Neutrophil (primary cell): ENCODE measurements around the gene CST5.
"Not testable (repeated sequence)": the region's sequence is repeated elsewhere in the genome, so short reads cannot be mapped to it uniquely, and the experiment has no call there.

Experiments used
- H3K27ac ChIP-seq: fragments of 200-600 bp; sonication (generic); 2 replicates; pipeline ENCODE4 v1.5.1; 2016; ENCODE audit warnings: mild to moderate bottlenecking, moderate library complexity
- H3K27me3 ChIP-seq: fragments of 200-600 bp; sonication (generic); 2 replicates; pipeline ENCODE4 v1.6.0; 2016; ENCODE audit warnings: mild to moderate bottlenecking
- H3K36me3 ChIP-seq: fragments of 200-600 bp; sonication (generic); 2 replicates; pipeline ENCODE4 v1.5.1; 2017
- H3K4me1 ChIP-seq, 2 experiments: fragments of 200-600 bp in 1 of 2; sonication (generic) in 1 of 2; 1 replicate in 1 of 2; 2 replicates in 1 of 2; pipeline versions ENCODE4 v1.5.1 to v1.6.1; 2013 to 2016; ENCODE audit warnings: low read depth in 1 of 2, low read length in 1 of 2, mild to moderate bottlenecking in 1 of 2, moderate library complexity in 1 of 2; ENCODE audit not compliant: control insufficient read depth in 1 of 2, insufficient read depth in 1 of 2
- H3K4me3 ChIP-seq, 2 experiments: fragments of 200-600 bp in 1 of 2; sonication (generic) in 1 of 2; 1 replicate in 1 of 2; 2 replicates in 1 of 2; pipeline ENCODE4 v1.5.1; 2013 to 2016; ENCODE audit warnings: low read depth in 1 of 2, low read length in 1 of 2, mild to moderate bottlenecking in 1 of 2, moderate library complexity in 1 of 2
- H3K9me3 ChIP-seq: fragments of 200-600 bp; sonication (generic); 2 replicates; pipeline ENCODE4 v1.5.1; 2016
- TF ChIP-seq, protein P1 (sequence below): fragments of 200-600 bp; sonication (generic); IDR thresholded peaks from 2 replicates; pipeline ENCODE4 v1.5.1; 2016; ENCODE audit warnings: antibody characterized with exemption

CST5 gene

DNA sequence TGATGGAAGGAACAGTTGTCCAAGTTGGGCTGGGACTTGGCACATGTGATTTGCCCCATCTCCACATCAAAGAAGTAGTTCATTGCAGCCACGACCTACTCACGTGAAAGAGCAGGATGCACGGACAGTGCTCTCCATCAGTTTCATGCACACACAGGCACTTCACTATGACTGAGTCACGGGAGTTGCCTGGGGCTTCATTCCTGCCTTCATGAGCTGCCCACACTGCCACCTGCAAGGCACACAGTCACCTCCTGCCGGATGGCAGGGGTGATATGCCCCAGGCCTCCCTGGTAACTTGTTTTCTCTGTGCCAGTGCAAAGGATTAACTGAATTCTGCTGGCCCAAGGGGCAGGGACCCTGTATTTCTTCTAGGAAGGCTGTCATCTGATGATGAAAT is 22.8 kb downstream of the CST5 start:
- Histone ChIP-seq H3K36me3 (no peaks in the 10 kb centered on the region), H3K27ac (no peak overlapping the region), H3K4me3 (no peak overlapping the region), H3K9me3 (no peaks in the 10 kb centered on the region), H3K4me1 (no peaks in the 10 kb centered on the region), H3K27me3 (no peaks in the 10 kb centered on the region)
- TF ChIP-seq, protein P1, sequence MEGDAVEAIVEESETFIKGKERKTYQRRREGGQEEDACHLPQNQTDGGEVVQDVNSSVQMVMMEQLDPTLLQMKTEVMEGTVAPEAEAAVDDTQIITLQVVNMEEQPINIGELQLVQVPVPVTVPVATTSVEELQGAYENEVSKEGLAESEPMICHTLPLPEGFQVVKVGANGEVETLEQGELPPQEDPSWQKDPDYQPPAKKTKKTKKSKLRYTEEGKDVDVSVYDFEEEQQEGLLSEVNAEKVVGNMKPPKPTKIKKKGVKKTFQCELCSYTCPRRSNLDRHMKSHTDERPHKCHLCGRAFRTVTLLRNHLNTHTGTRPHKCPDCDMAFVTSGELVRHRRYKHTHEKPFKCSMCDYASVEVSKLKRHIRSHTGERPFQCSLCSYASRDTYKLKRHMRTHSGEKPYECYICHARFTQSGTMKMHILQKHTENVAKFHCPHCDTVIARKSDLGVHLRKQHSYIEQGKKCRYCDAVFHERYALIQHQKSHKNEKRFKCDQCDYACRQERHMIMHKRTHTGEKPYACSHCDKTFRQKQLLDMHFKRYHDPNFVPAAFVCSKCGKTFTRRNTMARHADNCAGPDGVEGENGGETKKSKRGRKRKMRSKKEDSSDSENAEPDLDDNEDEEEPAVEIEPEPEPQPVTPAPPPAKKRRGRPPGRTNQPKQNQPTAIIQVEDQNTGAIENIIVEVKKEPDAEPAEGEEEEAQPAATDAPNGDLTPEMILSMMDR: no peak

DNA sequence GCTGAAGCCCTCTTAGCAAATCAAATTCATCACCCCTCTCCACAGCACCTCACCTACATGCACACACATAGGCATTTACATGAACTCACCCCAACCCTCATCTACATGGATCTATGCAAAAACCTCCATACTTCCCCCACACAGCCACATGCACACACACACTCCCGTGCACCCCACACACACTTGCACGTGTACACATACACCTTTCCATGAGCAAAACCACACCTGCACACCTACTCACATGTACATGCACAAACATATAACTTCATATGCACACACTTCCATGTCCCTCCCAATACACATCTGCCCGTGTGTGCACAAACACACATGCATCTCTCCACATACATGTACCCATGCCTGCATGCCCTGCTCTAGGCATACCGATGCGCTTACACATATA is 23.3 kb downstream of the CST5 start:
- TF ChIP-seq, protein P1: no peak
- Histone ChIP-seq H3K4me3 (no peak overlapping the region), H3K27ac (no peak overlapping the region)

DNA sequence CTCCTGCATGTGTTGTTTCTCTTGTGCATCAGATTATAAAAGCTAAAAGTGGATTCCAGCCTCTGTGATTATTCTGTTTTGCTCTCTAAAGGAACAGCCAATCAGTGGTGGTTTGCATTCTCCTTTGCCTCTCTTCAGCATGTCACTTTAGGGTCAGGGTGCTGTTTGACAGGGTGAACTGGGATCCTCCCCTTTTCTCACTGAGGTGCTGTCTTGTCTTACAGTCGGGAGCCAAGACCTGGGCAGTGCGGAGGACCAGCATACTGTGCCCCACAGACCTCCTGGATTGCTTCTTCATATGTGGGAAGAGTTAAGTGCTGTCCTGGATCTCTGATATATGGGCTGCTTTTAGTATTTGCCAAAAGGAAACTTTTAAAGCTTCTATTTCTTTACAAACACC is 37.9 kb downstream of the CST5 start:
- H3K27me3 ChIP-seq: no peaks in the 10 kb centered on the region
- H3K36me3 ChIP-seq: no peaks in the 10 kb centered on the region
- TF ChIP-seq, protein P1: no peak
- no peaks in the 10 kb centered on the region for H3K9me3 ChIP-seq
- no peak overlapping the region for H3K27ac ChIP-seq
- no peak overlapping the region for H3K4me3 ChIP-seq
- no peaks in the 10 kb centered on the region for H3K4me1 ChIP-seq

More for the DNA sequence above, 23.3 kb downstream of the CST5 start:
- H3K36me3 ChIP-seq: no peaks in the 10 kb centered on the region
- H3K4me1 ChIP-seq: no peaks in the 10 kb centered on the region
- H3K27me3 ChIP-seq: no peaks in the 10 kb centered on the region
- H3K9me3 ChIP-seq: no peaks in the 10 kb centered on the region

DNA sequence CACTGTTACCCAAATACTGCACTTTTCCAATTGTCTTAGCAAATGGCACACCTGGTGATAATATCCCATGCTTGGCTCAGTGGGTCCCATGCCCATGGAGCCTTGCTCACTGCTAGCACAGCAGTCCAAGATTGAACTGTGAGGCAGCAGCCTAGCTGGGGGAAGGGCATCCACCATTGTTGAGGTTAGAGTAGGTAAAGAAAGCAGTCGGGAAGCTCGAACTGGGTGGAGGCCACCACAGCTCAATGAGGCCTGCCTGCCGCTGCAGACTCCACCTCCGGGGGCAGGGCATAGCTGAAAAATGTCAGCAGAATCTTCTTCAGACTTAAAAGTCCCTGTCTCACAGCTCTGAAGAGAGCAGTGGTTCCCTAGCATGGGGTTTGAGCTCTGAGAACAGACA is 43.8 kb downstream of the CST5 start:
- Histone ChIP-seq H3K36me3 (no peaks in the 10 kb centered on the region), H3K4me3 (no peak overlapping the region), H3K4me1 (no peaks in the 10 kb centered on the region), H3K27me3 (no peaks in the 10 kb centered on the region), H3K9me3 (no peaks in the 10 kb centered on the region), H3K27ac (no peak overlapping the region)
- TF ChIP-seq, protein P1: no peak

DNA sequence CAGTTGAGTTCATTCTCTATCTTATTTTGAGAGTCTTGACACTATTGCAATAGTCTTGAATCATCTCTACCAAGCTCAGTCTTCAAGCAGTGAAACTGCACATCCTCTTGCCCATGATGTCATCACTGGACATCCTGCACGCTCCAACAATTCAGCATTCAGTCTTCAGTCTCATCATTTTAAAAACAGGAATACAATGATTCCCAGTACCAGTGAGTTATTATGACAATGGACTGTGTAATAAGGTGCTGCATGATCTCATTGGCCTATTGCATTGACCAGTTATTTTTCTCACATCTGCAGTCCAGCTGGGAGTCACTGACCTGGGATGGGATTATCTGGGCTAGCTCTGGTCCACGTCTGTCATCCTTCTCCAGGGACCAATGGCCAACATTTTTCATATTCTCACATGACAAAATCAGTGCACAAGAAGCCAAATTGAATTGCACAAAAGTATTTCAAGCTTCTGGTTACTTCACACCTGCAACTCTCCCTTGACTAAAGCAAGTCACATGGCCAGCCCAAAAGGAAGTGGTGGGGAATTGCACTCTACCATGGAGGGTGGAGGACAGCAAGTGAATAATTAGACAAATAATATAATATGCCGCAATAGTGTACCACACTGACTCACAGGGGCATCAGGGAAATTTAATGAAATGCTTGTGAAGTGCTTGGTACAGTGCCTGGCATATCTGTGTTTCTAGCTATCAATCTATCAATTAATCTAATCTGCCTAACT is 46.6 kb downstream of the CST5 start:
- no peaks in the 10 kb centered on the region for H3K4me1 ChIP-seq
- H3K27me3 ChIP-seq: no peaks in the 10 kb centered on the region
- TF ChIP-seq, protein P1: no peak
- no peak overlapping the region for H3K27ac ChIP-seq
- H3K4me3 ChIP-seq: no peak overlapping the region
- H3K36me3 ChIP-seq: no peaks in the 10 kb centered on the region
- no peaks in the 10 kb centered on the region for H3K9me3 ChIP-seq

DNA sequence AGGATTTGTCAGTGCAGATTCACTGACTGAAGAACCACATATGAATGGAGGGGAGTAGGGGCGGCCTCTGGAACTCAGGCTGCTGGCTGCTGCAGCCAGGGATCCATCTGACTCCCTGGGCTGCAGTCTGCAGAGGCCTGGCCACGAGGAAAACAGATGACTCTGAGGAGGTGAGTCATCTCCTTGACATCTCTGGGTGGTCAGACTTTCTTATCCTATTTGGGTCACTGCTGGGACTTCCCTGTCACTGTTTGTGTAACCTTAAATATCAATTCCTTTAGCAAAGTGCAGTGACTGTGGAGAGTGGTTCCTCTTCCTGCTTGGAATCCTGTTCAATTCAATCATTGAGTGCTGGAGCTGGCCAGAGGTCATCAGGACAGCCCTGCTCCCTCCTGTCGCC is 47.6 kb downstream of the CST5 start:
- not testable (repeated sequence) for H3K27me3 ChIP-seq, H3K36me3 ChIP-seq, H3K4me3 ChIP-seq, H3K27ac ChIP-seq, H3K9me3 ChIP-seq, H3K4me1 ChIP-seq
